HepG2 (cell line): ENCODE data around the gene NUDT14. TPM values are rescaled to one million over a fixed set of nuclear protein-coding genes. Genes with fewer than 3 reads are reported as not detected.

Experiments used
- ATAC-seq: fragments of 200-7000 bp; cut with Tn5 transposase; 3 replicates; pipeline ENCODE4 v1.9.1; 2020; ENCODE audit warnings: mild to moderate bottlenecking, moderate library complexity
- BruUV-seq: library from RNA; stranded (reverse); fragments of 400-500 nt; replicated peaks from 2 replicates; lab custom pipeline; 2021; lab: Mats Ljungman, UMichigan
- CTCF ChIA-PET: fragments of 300-600 bp; formaldehyde crosslinking; extraction: SDS; loops from one replicate; lab custom pipeline; 2021; ENCODE audit warnings: low total read pairs, inconsistent platforms, low intra/inter-chr PET ratio; lab: Yijun Ruan, JAX
- POLR2A ChIA-PET: fragments of 350-600 bp; sonication (Branson Sonifier 250); formaldehyde crosslinking; loops from one replicate; lab custom pipeline; 2020; ENCODE audit warnings: antibody characterized with exemption, inconsistent platforms; lab: Yijun Ruan, JAX
- DNase-seq: peaks from one replicate; pipeline ENCODE4 v3.0.0-alpha.2; 2015; ENCODE audit warnings: low spot score
- FAIRE-seq: peaks from 3 replicates; lab custom pipeline; 2011; peaks lifted over from hg19 to GRCh38; lab: Jason Lieb, UNC
- H2AFZ ChIP-seq: one replicate; pipeline ENCODE4 v1.6.1; 2011; ENCODE audit warnings: low read length, inconsistent platforms
- H3K27ac ChIP-seq: fragments of 300-600 bp; 3 replicates; pipeline ENCODE4 v1.8.0; 2011; ENCODE audit warnings: mixed run types, mild to moderate bottlenecking, mixed read lengths, low read length, inconsistent platforms; ENCODE audit not compliant: insufficient read depth; ENCODE audit errors: extremely low read length
- H3K27me3 ChIP-seq, 2 experiments: fragments of 200-600 bp in 1 of 2; 2 replicates in 1 of 2; 3 replicates in 1 of 2; pipeline versions ENCODE4 v1.6.0 to v1.8.0; 2011; ENCODE audit warnings: low read length in 2 of 2, mild to moderate bottlenecking in 2 of 2, moderate library complexity in 2 of 2, inconsistent platforms in 1 of 2; ENCODE audit not compliant: insufficient read depth in 2 of 2, control insufficient read depth in 1 of 2
- H3K36me3 ChIP-seq, 2 experiments: fragments of 200-600 bp in 1 of 2; replicated peaks in 1 of 2; 2 replicates in 1 of 2; 3 replicates in 1 of 2; pipeline versions ENCODE4 v1.5.1 to v1.8.0; 2011; ENCODE audit warnings: low read length in 2 of 2, inconsistent platforms in 1 of 2; ENCODE audit not compliant: insufficient read depth in 2 of 2, control insufficient read depth in 1 of 2
- H3K4me1 ChIP-seq: 2 replicates; pipeline ENCODE4 v1.5.1; 2012; ENCODE audit warnings: low read length, inconsistent platforms; ENCODE audit not compliant: insufficient read depth
- H3K4me2 ChIP-seq: 2 replicates; pipeline ENCODE4 v1.6.0; 2011; ENCODE audit warnings: low read depth, low read length, inconsistent platforms
- H3K4me3 ChIP-seq, 3 experiments: fragments of 200-600 bp in 1 of 3; sonication (generic), shearing (Covaris generic) in 1 of 3; replicated peaks in 1 of 3; 2 replicates each; pipeline ENCODE4 v1.5.1; 2011 to 2016; ENCODE audit warnings: low read length in 3 of 3, inconsistent platforms in 2 of 3, low read depth in 2 of 3, mild to moderate bottlenecking in 2 of 3, control low read depth in 1 of 3, mixed read lengths in 1 of 3; ENCODE audit not compliant: insufficient read depth in 1 of 3
- H3K79me2 ChIP-seq: one replicate; pipeline ENCODE4 v1.6.1; 2011; ENCODE audit warnings: low read length, inconsistent platforms; ENCODE audit not compliant: insufficient read depth
- H3K9ac ChIP-seq: 2 replicates; pipeline ENCODE4 v1.6.0; 2011; ENCODE audit warnings: mild to moderate bottlenecking, low read depth, low read length, inconsistent platforms; ENCODE audit not compliant: insufficient read depth
- H3K9me3 ChIP-seq: 2 replicates; pipeline ENCODE4 v1.5.1; 2012; ENCODE audit warnings: mild to moderate bottlenecking, low read length
- H4K20me1 ChIP-seq: 2 replicates; pipeline ENCODE4 v1.6.0; 2011; ENCODE audit warnings: inconsistent platforms, mild to moderate bottlenecking, low read length, moderate library complexity; ENCODE audit not compliant: insufficient read depth
- DR1 ChIP-seq: sonication (generic); formaldehyde crosslinking; IDR thresholded peaks from 2 replicates; pipeline ENCODE4 v1.8.0; 2021; ENCODE audit warnings: mild to moderate bottlenecking, missing genetic modification reagents, inconsistent platforms
- ELF1 ChIP-seq: sonication (generic); formaldehyde crosslinking; IDR thresholded peaks from 2 replicates; pipeline ENCODE4 v1.4.0; 2020; ENCODE audit warnings: missing genetic modification reagents
- GZF1 ChIP-seq: sonication (generic); formaldehyde crosslinking; IDR thresholded peaks from 2 replicates; pipeline ENCODE4 v1.5.1; 2020; ENCODE audit warnings: mild to moderate bottlenecking, missing genetic modification reagents
- MAFG ChIP-seq: sonication (generic); formaldehyde crosslinking; IDR thresholded peaks from 2 replicates; pipeline ENCODE4 v1.5.1; 2020; ENCODE audit warnings: mild to moderate bottlenecking, missing genetic modification reagents
- MTF2 ChIP-seq: sonication (generic); formaldehyde crosslinking; IDR thresholded peaks from 2 replicates; pipeline ENCODE4 v1.5.0; 2020; ENCODE audit warnings: missing genetic modification reagents, borderline replicate concordance
- NPAS2 ChIP-seq: sonication (generic); formaldehyde crosslinking; IDR thresholded peaks from 2 replicates; pipeline ENCODE4 v1.8.0; 2022; ENCODE audit warnings: mild to moderate bottlenecking, missing genetic modification reagents, borderline replicate concordance
- PHB2 ChIP-seq: fragments of 450-650 bp; IDR thresholded peaks from 2 replicates; pipeline ENCODE4 v1.6.1; 2018; ENCODE audit not compliant: partially characterized antibody
- PRMT3 ChIP-seq: sonication (generic); formaldehyde crosslinking; IDR thresholded peaks from 2 replicates; pipeline ENCODE4 v1.8.1; 2022; ENCODE audit warnings: low read depth, mild to moderate bottlenecking, moderate library complexity, missing genetic modification reagents, borderline replicate concordance
- SMAD1 ChIP-seq: sonication (generic); formaldehyde crosslinking; IDR thresholded peaks from 2 replicates; pipeline ENCODE4 v1.4.0; 2020; ENCODE audit warnings: missing genetic modification reagents, low read depth, mild to moderate bottlenecking, borderline replicate concordance
- XRCC5 ChIP-seq: fragments of 200-400 bp; formaldehyde crosslinking; optimal IDR thresholded peaks from 2 replicates; pipeline ENCODE3; 2017; ENCODE audit warnings: mild to moderate bottlenecking, low read length
- ZNF333 ChIP-seq: sonication (generic); formaldehyde crosslinking; IDR thresholded peaks from 2 replicates; pipeline ENCODE4 v1.4.0; 2020; ENCODE audit warnings: mild to moderate bottlenecking, missing genetic modification reagents, borderline replicate concordance
- ZNF451 ChIP-seq: sonication (generic); formaldehyde crosslinking; IDR thresholded peaks from 2 replicates; pipeline ENCODE4 v1.5.0; 2020; ENCODE audit warnings: mild to moderate bottlenecking, missing genetic modification reagents
- ZNF460 ChIP-seq: sonication (generic); formaldehyde crosslinking; IDR thresholded peaks from 2 replicates; pipeline ENCODE4 v1.5.1; 2020; ENCODE audit warnings: missing genetic modification reagents, mild to moderate bottlenecking, borderline replicate concordance
- ZNF543 ChIP-seq: sonication (generic); formaldehyde crosslinking; IDR thresholded peaks from 2 replicates; pipeline ENCODE4 v1.4.0; 2020; ENCODE audit warnings: mild to moderate bottlenecking, missing genetic modification reagents
- ZNF563 ChIP-seq: sonication (generic); formaldehyde crosslinking; IDR thresholded peaks from 2 replicates; pipeline ENCODE4 v1.8.0; 2022; ENCODE audit warnings: mild to moderate bottlenecking, moderate library complexity, missing genetic modification reagents
- WGBS: methylation state at CpG from one replicate; pipeline ENCODE4 v1.1.6; 2017; ENCODE audit warnings: low lambda C conversion rate; 5-methylcytosine and 5-hydroxymethylcytosine counted together
- in situ Hi-C: cut with HindIII; loops from 2 replicates; pipeline ENCODE4 v1.10.0; 2017; ENCODE audit warnings: low pct_unique_long_range_greater_than_20kb; ENCODE audit not compliant: extremely low pct_ligation_motif_present
- intact Hi-C: fragments of 100-400 bp; cut with micrococcal nuclease; formaldehyde crosslinking; loops from one replicate; pipeline ENCODE4 v1.10.0; 2022; ENCODE audit not compliant: unreplicated experiment
- polyA plus RNA-seq, 8 experiments: library from polyadenylated mRNA; depleted of rRNA in 3 of 8; stranded (reverse) in 7 of 8; unstranded in 1 of 8; fragments of >200 nt; fragmentation: Illumina TruSeq in 4 of 8; extraction: Trizol in 4 of 8; gene quantifications; 2 replicates each; pipeline versions ENCODE4 v1.2.1 to v1.2.3, GENCODE V29; 2011 to 2016; ENCODE audit warnings: low read depth in 4 of 8, missing spikeins in 1 of 8, mixed read lengths in 1 of 8; ENCODE audit not compliant: insufficient read depth in 1 of 8
- total RNA-seq, 5 experiments: library from RNA; depleted of rRNA; stranded (reverse); fragments of >200 nt; fragmentation: Illumina TruSeq; extraction: Trizol; gene quantifications; 2 replicates each; pipeline ENCODE4 v1.2.3, GENCODE V29; 2016; ENCODE audit warnings: low read depth in 1 of 5
- TF ChIP-seq, protein P1 (sequence below): sonication (generic); formaldehyde crosslinking; IDR thresholded peaks from 2 replicates; pipeline ENCODE4 v1.4.0; 2020; ENCODE audit warnings: missing genetic modification reagents
- TF ChIP-seq, protein P2 (sequence below): sonication (generic); formaldehyde crosslinking; IDR thresholded peaks from 2 replicates; pipeline ENCODE4 v1.8.0; 2022; ENCODE audit warnings: mild to moderate bottlenecking, missing genetic modification reagents; ENCODE audit not compliant: insufficient replicate concordance

NUDT14 gene
- total and polyA plus RNA-seq, 2 of the 13 experiments (the other 11 are each of a cell fraction or from before 2014, with no cell fraction given), result 5.8 to 6.1 TPM

GRCh38 chr14:105159344-105159743, 21.8 kb downstream of the NUDT14 start:
- H4K20me1 ChIP-seq, result no peaks in the 10 kb centered on the region
- DNase-seq (no peak), FAIRE-seq (no peak), ATAC-seq (no peak)
- H3K79me2 ChIP-seq, result no peaks in the 10 kb centered on the region
- peaks cover 9% of the 10 kb centered on the region; the same call in 1 of the 2 replicates for H3K4me1 ChIP-seq
- H3K9me3 ChIP-seq, result no peaks in the 10 kb centered on the region
- H2AFZ ChIP-seq, result no peak overlapping the region
- no peaks in the 10 kb centered on the region for H3K36me3 ChIP-seq
- TF ChIP-seq SMAD1 (CRISPR knock-in tag) (no peak), PHB2 (no peak), ZNF460 (CRISPR knock-in tag) (no peak), ZNF563 (no peak), NPAS2 (CRISPR knock-in tag) (no peak)
- TF ChIP-seq, protein P1, sequence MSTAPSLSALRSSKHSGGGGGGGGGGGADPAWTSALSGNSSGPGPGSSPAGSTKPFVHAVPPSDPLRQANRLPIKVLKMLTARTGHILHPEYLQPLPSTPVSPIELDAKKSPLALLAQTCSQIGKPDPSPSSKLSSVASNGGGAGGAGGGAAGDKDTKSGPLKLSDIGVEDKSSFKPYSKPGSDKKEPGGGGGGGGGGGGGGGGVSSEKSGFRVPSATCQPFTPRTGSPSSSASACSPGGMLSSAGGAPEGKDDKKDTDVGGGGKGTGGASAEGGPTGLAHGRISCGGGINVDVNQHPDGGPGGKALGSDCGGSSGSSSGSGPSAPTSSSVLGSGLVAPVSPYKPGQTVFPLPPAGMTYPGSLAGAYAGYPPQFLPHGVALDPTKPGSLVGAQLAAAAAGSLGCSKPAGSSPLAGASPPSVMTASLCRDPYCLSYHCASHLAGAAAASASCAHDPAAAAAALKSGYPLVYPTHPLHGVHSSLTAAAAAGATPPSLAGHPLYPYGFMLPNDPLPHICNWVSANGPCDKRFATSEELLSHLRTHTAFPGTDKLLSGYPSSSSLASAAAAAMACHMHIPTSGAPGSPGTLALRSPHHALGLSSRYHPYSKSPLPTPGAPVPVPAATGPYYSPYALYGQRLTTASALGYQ, result no peak
- no peak overlapping the region for H3K9ac ChIP-seq
- POLR2A ChIA-PET, result no interaction called here
- BruUV-seq, result no TSS peak
- H3K4me2 ChIP-seq, result no peak overlapping the region
- no peak overlapping the region for H3K4me3 ChIP-seq
- in situ Hi-C loops, result no loop called here
- H3K27ac ChIP-seq, result no peak overlapping the region
- CTCF ChIA-PET, result no interaction called here
- H3K27me3 ChIP-seq, result peaks cover 28 to 65% of the 10 kb centered on the region in 2 experiments
- 43% methylated on average over 9 of the region's 14 CpGs for whole genome bisulfite sequencing
- intact Hi-C loops, result no loop called here

GRCh38 chr14:105158794-105159193, 22.3 kb downstream of the NUDT14 start:
- H3K79me2 ChIP-seq, result no peaks in the 10 kb centered on the region
- BruUV-seq, result no TSS peak
- in situ Hi-C loops, result no loop called here
- TF ChIP-seq, protein P2, sequence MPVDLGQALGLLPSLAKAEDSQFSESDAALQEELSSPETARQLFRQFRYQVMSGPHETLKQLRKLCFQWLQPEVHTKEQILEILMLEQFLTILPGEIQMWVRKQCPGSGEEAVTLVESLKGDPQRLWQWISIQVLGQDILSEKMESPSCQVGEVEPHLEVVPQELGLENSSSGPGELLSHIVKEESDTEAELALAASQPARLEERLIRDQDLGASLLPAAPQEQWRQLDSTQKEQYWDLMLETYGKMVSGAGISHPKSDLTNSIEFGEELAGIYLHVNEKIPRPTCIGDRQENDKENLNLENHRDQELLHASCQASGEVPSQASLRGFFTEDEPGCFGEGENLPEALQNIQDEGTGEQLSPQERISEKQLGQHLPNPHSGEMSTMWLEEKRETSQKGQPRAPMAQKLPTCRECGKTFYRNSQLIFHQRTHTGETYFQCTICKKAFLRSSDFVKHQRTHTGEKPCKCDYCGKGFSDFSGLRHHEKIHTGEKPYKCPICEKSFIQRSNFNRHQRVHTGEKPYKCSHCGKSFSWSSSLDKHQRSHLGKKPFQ (CRISPR knock-in tag), result no peak
- no peak for TF ChIP-seq ZNF333 (CRISPR knock-in tag)
- no peak for TF ChIP-seq XRCC5
- TF ChIP-seq MTF2 (CRISPR knock-in tag), result no peak
- TF ChIP-seq GZF1, result no peak
- TF ChIP-seq DR1, result no peak
- TF ChIP-seq ZNF543, result no peak
- TF ChIP-seq MAFG (CRISPR knock-in tag), result no peak
- no peak for TF ChIP-seq ZNF451 (CRISPR knock-in tag)
- TF ChIP-seq PRMT3 (CRISPR knock-in tag), result no peak
- TF ChIP-seq ELF1 (CRISPR knock-in tag), result no peak
- TF ChIP-seq, all 625 proteins: peak for 0
- no peak overlapping the region for H2AFZ ChIP-seq
- no peak overlapping the region for H3K4me2 ChIP-seq
- FAIRE-seq (no peak), ATAC-seq (no peak), DNase-seq (no peak)
- H3K4me1 ChIP-seq, result peaks cover 9% of the 10 kb centered on the region; the same call in 1 of the 2 replicates
- WGBS, result 39% methylated on average over 10 of the region's 12 CpGs
- no peak overlapping the region for H3K4me3 ChIP-seq
- H3K9ac ChIP-seq, result no peak overlapping the region
- H3K36me3 ChIP-seq, result no peaks in the 10 kb centered on the region
- POLR2A ChIA-PET, result no interaction called here
- no peaks in the 10 kb centered on the region for H3K9me3 ChIP-seq
- CTCF ChIA-PET, result no interaction called here
- intact Hi-C loops, result no loop called here
- H3K27ac ChIP-seq, result no peak overlapping the region
- peaks cover 31 to 65% of the 10 kb centered on the region in 2 experiments for H3K27me3 ChIP-seq
- H4K20me1 ChIP-seq, result no peaks in the 10 kb centered on the region
